Endothelial cell of umbilical vein (primary cell): ENCODE measurements around the gene FARP2. TPM values are rescaled to one million over a fixed set of nuclear protein-coding genes. Genes with fewer than 3 reads are reported as not detected.

Experiments
- BruUV-seq: library from RNA; stranded (reverse); fragments of 400-500 nt; replicated peaks from 2 replicates; lab custom pipeline; 2021; lab: Mats Ljungman, UMichigan
- CTCF ChIA-PET: fragments of 300-600, 350-600 bp; sonication (Branson Sonifier 250); formaldehyde crosslinking; loops from one replicate; lab custom pipeline; 2021; ENCODE audit warnings: antibody characterized with exemption, inconsistent platforms; lab: Charles Lee
- POLR2A ChIA-PET: fragments of 300-600, 350-600 bp; sonication (Branson Sonifier 250); formaldehyde crosslinking; loops from one replicate; lab custom pipeline; 2021; ENCODE audit warnings: antibody characterized with exemption, inconsistent platforms; lab: Charles Lee
- DNase-seq: peaks from one replicate; pipeline ENCODE4 v3.0.0-alpha.2; 2011; ENCODE audit warnings: low read depth, low spot score
- FAIRE-seq: peaks from 2 replicates; lab custom pipeline; 2011; peaks lifted over from hg19 to GRCh38; lab: Jason Lieb, UNC
- H2AFZ ChIP-seq: 2 replicates; pipeline ENCODE4 v1.6.0; 2012; ENCODE audit warnings: low read depth, low read length, control low read depth, inconsistent platforms
- H3K27ac ChIP-seq: 2 replicates; pipeline ENCODE4 v1.5.1; 2011; ENCODE audit warnings: low read depth, mild to moderate bottlenecking, control low read depth, low read length, moderate library complexity; ENCODE audit not compliant: insufficient read depth
- H3K27me3 ChIP-seq, 2 experiments: 2 replicates each; pipeline versions ENCODE4 v1.6.0 to v1.6.1; 2011; ENCODE audit warnings: low read length in 2 of 2, mixed read lengths in 1 of 2; ENCODE audit not compliant: control insufficient read depth in 2 of 2, insufficient read depth in 2 of 2
- H3K36me3 ChIP-seq, 2 experiments: 2 replicates in 1 of 2; 3 replicates in 1 of 2; pipeline ENCODE4 v1.5.1; 2011; ENCODE audit warnings: low read length in 2 of 2, mild to moderate bottlenecking in 1 of 2, moderate library complexity in 1 of 2; ENCODE audit not compliant: control insufficient read depth in 2 of 2, insufficient read depth in 2 of 2; ENCODE audit errors: extremely low read depth in 1 of 2
- H3K4me1 ChIP-seq: 3 replicates; pipeline ENCODE4 v1.5.1; 2011; ENCODE audit warnings: mild to moderate bottlenecking, low read length; ENCODE audit not compliant: control insufficient read depth, insufficient read depth; ENCODE audit errors: extremely low read depth
- H3K4me2 ChIP-seq: 2 replicates; pipeline ENCODE4 v1.6.1; 2011; ENCODE audit warnings: low read length, control low read depth, mixed read lengths; ENCODE audit not compliant: insufficient read depth
- H3K4me3 ChIP-seq, 3 experiments: fragments of 200-600 bp in 1 of 3; sonication (generic), shearing (Covaris generic) in 1 of 3; replicated peaks in 1 of 3; 2 replicates each; pipeline ENCODE4 v1.5.1; 2011 to 2016; ENCODE audit warnings: control low read depth in 3 of 3, low read length in 3 of 3, mild to moderate bottlenecking in 2 of 3, inconsistent platforms in 1 of 3, low read depth in 1 of 3, moderate library complexity in 1 of 3; ENCODE audit not compliant: insufficient read depth in 1 of 3
- H3K79me2 ChIP-seq: 2 replicates; pipeline ENCODE4 v1.6.0; 2012; ENCODE audit warnings: low read length, inconsistent platforms; ENCODE audit not compliant: control insufficient read depth, insufficient read depth
- H3K9ac ChIP-seq: replicated peaks from 2 replicates; pipeline ENCODE3; 2011; ENCODE audit warnings: low read length, control low read depth; ENCODE audit not compliant: insufficient read depth; ENCODE audit errors: extremely low read depth
- H3K9me1 ChIP-seq: replicated peaks from 3 replicates; pipeline ENCODE4 v1.6.0; 2011; ENCODE audit warnings: mild to moderate bottlenecking, low read length; ENCODE audit not compliant: control insufficient read depth, insufficient read depth; ENCODE audit errors: extremely low read depth
- H3K9me3 ChIP-seq: replicated peaks from 2 replicates; pipeline ENCODE4 v1.5.1; 2012; ENCODE audit warnings: low read length, inconsistent platforms; ENCODE audit not compliant: control insufficient read depth, insufficient read depth
- H4K20me1 ChIP-seq: replicated peaks from 2 replicates; pipeline ENCODE3; 2011; ENCODE audit warnings: mild to moderate bottlenecking, low read length; ENCODE audit not compliant: control insufficient read depth, insufficient read depth; ENCODE audit errors: extremely low read depth
- CTCF ChIP-seq, 2 donors: IDR thresholded peaks; 1 replicate in 1 of 2; 2 replicates in 1 of 2; pipeline ENCODE4 v1.5.1; 2011; ENCODE audit warnings: low read length in 2 of 2, mild to moderate bottlenecking in 2 of 2, moderate library complexity in 2 of 2, control low read depth in 1 of 2, inconsistent platforms in 1 of 2, low read depth in 1 of 2; ENCODE audit not compliant: insufficient read depth in 1 of 2; ENCODE audit errors: extremely low read depth in 1 of 2
- EZH2 ChIP-seq: IDR thresholded peaks from 2 replicates; pipeline ENCODE4 v1.6.1; 2012; ENCODE audit warnings: borderline replicate concordance, low read depth, mild to moderate bottlenecking, moderate library complexity, low read length, inconsistent platforms; ENCODE audit not compliant: severe bottlenecking
- FOS ChIP-seq: IDR thresholded peaks from 2 replicates; pipeline ENCODE4 v1.6.1; 2011; ENCODE audit warnings: mild to moderate bottlenecking, low read length, moderate library complexity, borderline replicate concordance; ENCODE audit not compliant: insufficient read depth
- JUN ChIP-seq: IDR thresholded peaks from 2 replicates; pipeline ENCODE4 v1.6.1; 2011; ENCODE audit warnings: borderline replicate concordance, low read depth; ENCODE audit not compliant: insufficient read length, insufficient read depth
- POLR2A ChIP-seq: IDR thresholded peaks from 2 replicates; pipeline ENCODE4 v1.6.1; 2012; ENCODE audit warnings: low read depth, mild to moderate bottlenecking, control low read depth, low read length
- POLR2AphosphoS5 ChIP-seq: IDR thresholded peaks from 2 replicates; pipeline ENCODE4 v1.6.1; 2012; ENCODE audit warnings: low read depth, mild to moderate bottlenecking, control low read depth, low read length, moderate library complexity; ENCODE audit not compliant: insufficient read depth
- dilution Hi-C: fragments of 300-500 bp; cut with MboI; formaldehyde crosslinking; loops from one replicate; pipeline ENCODE4 v1.15.0; 2019; ENCODE audit warnings: low sequenced_read_pairs; ENCODE audit not compliant: extremely low pct_ligation_motif_present
- intact Hi-C: fragments of 100-400 bp; cut with micrococcal nuclease; formaldehyde crosslinking; loops from one replicate; pipeline ENCODE4 v1.10.0; 2022
- polyA plus RNA-seq, 4 experiments: library from polyadenylated mRNA; depleted of rRNA in 3 of 4; stranded (reverse) in 3 of 4; unstranded in 1 of 4; fragments of >200 nt; gene quantifications; 2 replicates each; pipeline versions ENCODE4 v1.2.1 to v1.2.3, GENCODE V29; 2011 to 2012; ENCODE audit warnings: missing spikeins in 1 of 4
- total RNA-seq: library from RNA; stranded (reverse); gene quantifications from 2 replicates; pipeline ENCODE4 v1.2.3, GENCODE V29; 2021

Gene FARP2
- total and polyA plus RNA-seq, 2 donors (not counting 3 experiments of a cell fraction or from before 2014, with no cell fraction given) = 15.3 to 45.3 TPM

GRCh38 chr2:241491549-241492173, 135.6 kb downstream of the FARP2 start:
- no TSS peak for BruUV-seq
- FAIRE-seq (no peak), DNase-seq (no peak)
- Histone ChIP-seq H3K79me2 (no peaks in the 10 kb centered on the region), H3K27me3 (no peaks in the 10 kb centered on the region), H2AFZ (no peak overlapping the region), H3K9me3 (no peaks in the 10 kb centered on the region), H3K4me3 (no peak overlapping the region), H3K4me1 (no peaks in the 10 kb centered on the region), H4K20me1 (no peaks in the 10 kb centered on the region), H3K36me3 (peaks cover 5 to 33% of the 10 kb centered on the region in 2 experiments), H3K4me2 (no peak overlapping the region), H3K27ac (no peak overlapping the region), H3K9me1 (no peaks in the 10 kb centered on the region), H3K9ac (no peak overlapping the region)
- POLR2A ChIA-PET = interaction anchor here (0.6 kb wide), 1 partner anchor 64 kb away, joined by 3 read pairs; no protein-coding TSS in a partner anchor
- dilution Hi-C loops (no loop called here), intact Hi-C loops (no loop called here)
- CTCF ChIA-PET = interaction anchor here (1.7 kb wide), 1 partner anchor 168 kb away, joined by 3 read pairs; no protein-coding TSS in a partner anchor
- TF ChIP-seq POLR2A = peak; percentile 53
- TF ChIP-seq FOS = no peak
- TF ChIP-seq EZH2 = no peak
- no peak for TF ChIP-seq CTCF (IDR thresholded peaks at IDR 0.05; ENCODE audit: extremely low read depth in 1 of 2, insufficient read depth in 1 of 2, low read depth in 1 of 2, low read length in 2 of 2)
- TF ChIP-seq POLR2AphosphoS5 = peak; percentile 15
- no peak for TF ChIP-seq JUN
